NCI-H1048 (cell line): ENCODE results near the gene AKR7A3.
"Not testable (repeated sequence)": the region's sequence is repeated elsewhere in the genome, so short reads cannot be mapped to it uniquely, and the experiment has no call there.

ENCODE experiments used
- DNase-seq: peaks from one replicate; lab custom pipeline; 2025; lab: John Stamatoyannopoulos, UW

AKR7A3 gene

GRCh38 chr1:19287436-19288185, 959 bp downstream of the AKR7A3 start:
- no peak for DNase-seq

- not testable (repeated sequence) for DNase-seq
Observed at GRCh38 chr1:19285807-19286206, 2.8 kb downstream of the AKR7A3 start.

- DNase-seq, result not testable (repeated sequence)
Observed at GRCh38 chr1:19285366-19285765, 3.2 kb downstream of the AKR7A3 start.

GRCh38 chr1:19284881-19285280, 3.7 kb downstream of the AKR7A3 start:
- DNase-seq, result no peak

- no peak for DNase-seq
Observed at GRCh38 chr1:19283891-19284290, 4.7 kb downstream of the AKR7A3 start.

- DNase-seq, result no peak
Observed at GRCh38 chr1:19274636-19275035, 13.9 kb downstream of the AKR7A3 start.

- not testable (repeated sequence) for DNase-seq
Observed at GRCh38 chr1:19273844-19274531, 14.6 kb downstream of the AKR7A3 start.

GRCh38 chr1:19273106-19273843, 15.3 kb downstream of the AKR7A3 start:
- DNase-seq, result no peak

GRCh38 chr1:19272064-19272463, 16.5 kb downstream of the AKR7A3 start:
- DNase-seq, result no peak

GRCh38 chr1:19270343-19270730, 18.2 kb downstream of the AKR7A3 start:
- DNase-seq, result not testable (repeated sequence)

- not testable (repeated sequence) for DNase-seq
Observed at GRCh38 chr1:19269427-19270342, 18.9 kb downstream of the AKR7A3 start.

- no peak for DNase-seq
Observed at GRCh38 chr1:19268445-19268844, 20.1 kb downstream of the AKR7A3 start.

- no peak for DNase-seq
Observed at GRCh38 chr1:19262744-19263143, 25.8 kb downstream of the AKR7A3 start.

- DNase-seq, result no peak
Observed at GRCh38 chr1:19262047-19262446, 26.5 kb downstream of the AKR7A3 start.

GRCh38 chr1:19260211-19261138, 28.1 kb downstream of the AKR7A3 start:
- DNase-seq, result no peak

- no peak for DNase-seq
Observed at GRCh38 chr1:19258353-19258752, 30.2 kb downstream of the AKR7A3 start.

- DNase-seq, result no peak
Observed at GRCh38 chr1:19257178-19257914, 31.2 kb downstream of the AKR7A3 start.

GRCh38 chr1:19256301-19256700, 32.3 kb downstream of the AKR7A3 start:
- DNase-seq, result not testable (repeated sequence)

GRCh38 chr1:19255288-19255687, 33.3 kb downstream of the AKR7A3 start:
- DNase-seq, result no peak

- DNase-seq, result no peak
Observed at GRCh38 chr1:19254416-19254815, 34.2 kb downstream of the AKR7A3 start.
